Neutrophil (primary cell): ENCODE results near the gene ANKRD27.
A peak's percentile ranks its signal among the peaks of the same experiment; 100 is the strongest.
"Not testable (repeated sequence)": the region's sequence is repeated elsewhere in the genome, so short reads cannot be mapped to it uniquely, and the experiment has no call there.

ENCODE experiments used
- H3K27ac ChIP-seq: fragments of 200-600 bp; sonication (generic); 2 replicates; pipeline ENCODE4 v1.5.1; 2016; ENCODE audit warnings: mild to moderate bottlenecking, moderate library complexity
- H3K27me3 ChIP-seq: fragments of 200-600 bp; sonication (generic); 2 replicates; pipeline ENCODE4 v1.6.0; 2016; ENCODE audit warnings: mild to moderate bottlenecking
- H3K36me3 ChIP-seq: fragments of 200-600 bp; sonication (generic); 2 replicates; pipeline ENCODE4 v1.5.1; 2017
- H3K4me1 ChIP-seq, 2 experiments: fragments of 200-600 bp in 1 of 2; sonication (generic) in 1 of 2; 1 replicate in 1 of 2; 2 replicates in 1 of 2; pipeline versions ENCODE4 v1.5.1 to v1.6.1; 2013 to 2016; ENCODE audit warnings: low read depth in 1 of 2, low read length in 1 of 2, mild to moderate bottlenecking in 1 of 2, moderate library complexity in 1 of 2; ENCODE audit not compliant: control insufficient read depth in 1 of 2, insufficient read depth in 1 of 2
- H3K4me3 ChIP-seq, 2 experiments: fragments of 200-600 bp in 1 of 2; sonication (generic) in 1 of 2; 1 replicate in 1 of 2; 2 replicates in 1 of 2; pipeline ENCODE4 v1.5.1; 2013 to 2016; ENCODE audit warnings: low read depth in 1 of 2, low read length in 1 of 2, mild to moderate bottlenecking in 1 of 2, moderate library complexity in 1 of 2
- H3K9me3 ChIP-seq: fragments of 200-600 bp; sonication (generic); 2 replicates; pipeline ENCODE4 v1.5.1; 2016
- TF ChIP-seq, protein P1 (sequence below): fragments of 200-600 bp; sonication (generic); IDR thresholded peaks from 2 replicates; pipeline ENCODE4 v1.5.1; 2016; ENCODE audit warnings: antibody characterized with exemption

The ANKRD27 gene

DNA sequence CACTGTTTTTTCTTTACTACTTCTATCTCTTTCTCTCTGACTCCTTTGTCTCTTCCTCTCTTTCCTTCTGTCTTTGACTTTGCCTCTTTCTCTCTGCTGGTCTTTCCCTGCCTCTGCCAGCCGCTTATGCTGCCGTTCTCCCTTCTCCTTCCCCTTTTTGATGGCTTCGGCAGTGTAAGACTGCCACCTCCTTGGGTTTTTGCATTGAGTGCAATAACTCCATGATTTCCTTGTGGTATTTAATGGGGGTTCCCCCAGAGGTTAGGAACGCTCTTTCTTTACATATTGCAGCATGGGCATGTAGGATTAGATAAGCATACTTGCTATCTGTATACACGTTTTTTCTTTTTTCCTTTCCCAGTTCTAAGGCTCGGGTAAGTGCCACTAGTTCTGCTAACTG, 20.5 kb upstream of the ANKRD27 start:
- H3K36me3 ChIP-seq, H3K4me3 ChIP-seq, H3K27me3 ChIP-seq, H3K9me3 ChIP-seq: not testable (repeated sequence)
- Histone ChIP-seq H3K27ac (peak overlapping the region; percentile 88), H3K4me1 (peaks cover 81 to 87% of the 10 kb centered on the region in 2 experiments)

DNA sequence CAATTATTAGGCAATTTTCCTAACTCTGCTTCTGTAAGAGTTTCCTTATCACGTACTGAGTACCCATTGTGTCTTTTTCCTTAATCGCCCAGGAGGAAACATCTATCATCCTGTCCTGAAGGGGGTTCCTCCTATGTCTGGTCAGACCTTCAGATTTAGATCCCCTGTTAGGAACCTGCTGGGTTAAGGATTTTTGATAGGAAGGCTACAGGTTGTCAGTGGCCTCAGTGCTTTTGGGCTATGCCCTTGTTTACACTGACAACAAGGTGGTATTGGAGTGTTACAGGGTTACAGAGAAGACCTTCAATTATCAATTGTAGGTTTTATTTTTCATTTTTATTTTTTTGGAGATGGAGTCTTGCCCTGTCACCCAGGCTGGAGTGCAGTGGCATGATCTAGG, 19.9 kb upstream of the ANKRD27 start:
- Histone ChIP-seq H3K4me1 (peaks cover 80 to 94% of the 10 kb centered on the region in 2 experiments), H3K27ac (peak overlapping the region; percentile 88)
- H3K27me3 ChIP-seq, H3K9me3 ChIP-seq, H3K36me3 ChIP-seq, H3K4me3 ChIP-seq: not testable (repeated sequence)

DNA sequence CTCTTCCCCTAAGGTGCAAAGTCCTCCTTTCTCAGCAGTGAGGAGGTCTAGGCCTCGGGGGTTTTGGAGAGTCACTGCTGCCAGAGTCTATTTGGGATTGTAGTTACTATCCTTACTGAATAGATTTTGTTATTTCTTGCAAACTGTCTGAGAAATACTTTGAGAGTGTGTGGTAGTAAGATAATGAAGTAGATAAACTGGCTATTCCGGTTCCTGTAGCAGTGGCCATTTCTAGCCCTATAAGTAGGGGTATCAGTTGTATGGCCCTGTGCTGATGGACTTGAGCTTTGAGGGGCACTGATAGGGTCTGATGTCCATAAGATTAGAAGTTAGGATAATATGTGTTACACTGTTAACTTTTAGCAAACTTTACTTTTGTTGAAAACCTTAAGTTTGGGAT, 19.3 kb upstream of the ANKRD27 start:
- H3K36me3 ChIP-seq, H3K4me3 ChIP-seq, H3K27me3 ChIP-seq, H3K9me3 ChIP-seq: not testable (repeated sequence)
- peaks cover 80 to 94% of the 10 kb centered on the region in 2 experiments for H3K4me1 ChIP-seq
- H3K27ac ChIP-seq, result peak overlapping the region; percentile 88

DNA sequence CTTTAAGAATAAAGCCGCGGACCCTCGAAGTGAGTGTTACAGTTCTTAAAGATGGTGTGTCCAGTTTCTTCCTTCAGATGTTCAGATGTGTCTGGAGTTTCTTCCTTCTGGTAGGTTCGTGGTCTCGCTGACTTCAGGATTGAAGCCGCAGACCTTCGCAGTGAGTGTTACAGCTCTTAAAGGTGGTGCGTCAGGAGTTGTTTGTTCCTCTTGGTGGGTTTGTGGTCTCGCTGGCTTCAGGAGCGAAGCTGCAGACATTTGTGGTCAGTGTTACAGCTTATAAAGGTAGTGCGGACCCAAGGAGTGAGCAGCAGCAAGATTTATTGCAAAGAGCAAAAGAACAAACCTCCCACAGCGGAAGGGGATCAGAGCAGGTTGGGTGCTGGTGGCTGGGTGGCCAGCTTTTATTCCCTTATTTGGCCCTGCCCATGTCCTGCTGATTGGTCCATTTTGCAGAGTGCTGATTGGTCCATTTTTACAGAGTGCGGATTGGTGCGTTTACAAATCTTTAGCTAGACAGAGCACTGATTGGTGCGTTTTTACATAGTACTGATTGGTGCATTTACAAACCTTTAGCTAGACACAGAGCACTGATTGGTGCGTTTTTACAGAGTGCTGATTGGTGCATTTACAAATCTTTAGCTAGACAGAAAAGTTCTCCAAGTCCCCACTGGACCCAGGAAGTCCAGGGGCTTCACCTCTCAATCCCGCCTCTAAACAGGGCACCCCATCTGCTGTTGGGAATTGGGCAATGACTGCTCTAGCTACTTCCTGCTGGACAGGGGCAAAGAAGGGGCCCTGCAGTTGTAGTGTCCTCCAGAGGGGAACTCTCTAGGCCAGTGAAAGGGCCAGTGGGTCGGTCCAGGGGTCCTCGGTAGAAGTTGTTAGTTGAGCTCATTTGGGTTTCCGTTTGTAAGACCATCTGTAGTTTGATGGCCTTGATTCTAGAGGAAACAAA, 18.4 kb upstream of the ANKRD27 start:
- not testable (repeated sequence) for H3K27me3 ChIP-seq, H3K9me3 ChIP-seq, H3K36me3 ChIP-seq
- Histone ChIP-seq H3K4me1 (peaks cover 72 to 85% of the 10 kb centered on the region in 2 experiments), H3K4me3 (peak overlapping the region; percentile 73 to 76), H3K27ac (peak overlapping the region; percentile 88)

DNA sequence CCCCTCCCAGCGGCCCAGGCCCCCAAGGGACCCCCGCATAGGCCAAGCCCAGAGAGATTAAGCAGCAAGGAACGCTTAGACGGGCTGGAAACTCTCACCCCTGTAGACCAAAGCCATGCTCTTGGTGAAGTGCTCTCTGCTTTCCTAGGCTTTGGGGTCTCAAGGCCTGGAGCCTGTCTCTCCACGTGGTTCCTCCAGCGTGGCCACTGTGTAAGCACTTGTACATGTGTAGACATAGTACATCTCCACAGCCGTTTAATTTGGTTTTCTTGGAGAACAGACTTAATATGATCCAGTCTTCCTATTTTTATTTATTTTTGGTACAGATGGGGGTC, 17.7 kb upstream of the ANKRD27 start:
- TF ChIP-seq, protein P1, sequence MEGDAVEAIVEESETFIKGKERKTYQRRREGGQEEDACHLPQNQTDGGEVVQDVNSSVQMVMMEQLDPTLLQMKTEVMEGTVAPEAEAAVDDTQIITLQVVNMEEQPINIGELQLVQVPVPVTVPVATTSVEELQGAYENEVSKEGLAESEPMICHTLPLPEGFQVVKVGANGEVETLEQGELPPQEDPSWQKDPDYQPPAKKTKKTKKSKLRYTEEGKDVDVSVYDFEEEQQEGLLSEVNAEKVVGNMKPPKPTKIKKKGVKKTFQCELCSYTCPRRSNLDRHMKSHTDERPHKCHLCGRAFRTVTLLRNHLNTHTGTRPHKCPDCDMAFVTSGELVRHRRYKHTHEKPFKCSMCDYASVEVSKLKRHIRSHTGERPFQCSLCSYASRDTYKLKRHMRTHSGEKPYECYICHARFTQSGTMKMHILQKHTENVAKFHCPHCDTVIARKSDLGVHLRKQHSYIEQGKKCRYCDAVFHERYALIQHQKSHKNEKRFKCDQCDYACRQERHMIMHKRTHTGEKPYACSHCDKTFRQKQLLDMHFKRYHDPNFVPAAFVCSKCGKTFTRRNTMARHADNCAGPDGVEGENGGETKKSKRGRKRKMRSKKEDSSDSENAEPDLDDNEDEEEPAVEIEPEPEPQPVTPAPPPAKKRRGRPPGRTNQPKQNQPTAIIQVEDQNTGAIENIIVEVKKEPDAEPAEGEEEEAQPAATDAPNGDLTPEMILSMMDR, result no peak
- Histone ChIP-seq H3K4me3 (peak overlapping the region; percentile 73 to 76), H3K27me3 (no peaks in the 10 kb centered on the region), H3K9me3 (no peaks in the 10 kb centered on the region), H3K27ac (peak overlapping the region; percentile 88), H3K36me3 (no peaks in the 10 kb centered on the region), H3K4me1 (peaks cover 64 to 77% of the 10 kb centered on the region in 2 experiments)

DNA sequence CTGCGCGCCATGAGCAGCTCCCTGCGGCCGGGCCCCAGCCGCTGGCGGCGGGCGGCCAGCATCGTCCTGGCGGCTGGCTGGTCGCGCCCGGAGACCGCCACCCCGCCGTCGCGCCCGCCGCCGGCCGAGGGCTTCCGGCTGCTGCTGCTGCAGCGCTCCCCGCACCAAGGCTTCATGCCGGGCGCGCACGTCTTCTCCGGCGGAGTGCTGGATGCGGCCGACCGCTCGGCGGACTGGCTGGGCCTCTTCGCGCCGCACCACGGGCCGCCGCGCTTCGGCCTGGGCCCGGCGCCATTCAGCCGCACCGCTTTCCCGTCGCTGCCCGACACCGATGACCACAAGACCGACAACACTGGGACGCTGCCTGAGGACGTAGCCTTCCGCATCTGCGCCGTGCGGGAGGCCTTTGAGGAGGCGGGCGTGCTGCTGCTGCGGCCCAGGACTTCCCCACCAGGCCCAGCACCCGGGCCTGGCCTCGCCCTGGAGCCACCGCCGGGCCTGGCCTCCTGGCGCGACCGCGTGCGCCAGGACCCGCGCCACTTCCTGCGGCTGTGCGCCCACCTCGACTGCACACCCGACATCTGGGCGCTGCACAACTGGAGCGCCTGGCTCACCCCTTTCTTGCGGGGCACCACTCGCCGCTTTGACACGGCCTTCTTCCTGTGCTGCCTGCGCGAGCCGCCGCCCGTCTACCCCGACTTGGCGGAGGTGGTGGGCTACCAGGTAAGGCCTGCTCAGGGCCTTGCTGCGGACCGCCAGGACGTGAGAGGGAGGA, 17.2 kb upstream of the ANKRD27 start:
- H3K4me3 ChIP-seq, result peak overlapping the region; percentile 73 to 76
- TF ChIP-seq, protein P1, result no peak
- no peaks in the 10 kb centered on the region for H3K9me3 ChIP-seq
- no peaks in the 10 kb centered on the region for H3K36me3 ChIP-seq
- H3K27ac ChIP-seq, result peak overlapping the region; percentile 88
- no peaks in the 10 kb centered on the region for H3K27me3 ChIP-seq
- H3K4me1 ChIP-seq, result peaks cover 59 to 72% of the 10 kb centered on the region in 2 experiments

DNA sequence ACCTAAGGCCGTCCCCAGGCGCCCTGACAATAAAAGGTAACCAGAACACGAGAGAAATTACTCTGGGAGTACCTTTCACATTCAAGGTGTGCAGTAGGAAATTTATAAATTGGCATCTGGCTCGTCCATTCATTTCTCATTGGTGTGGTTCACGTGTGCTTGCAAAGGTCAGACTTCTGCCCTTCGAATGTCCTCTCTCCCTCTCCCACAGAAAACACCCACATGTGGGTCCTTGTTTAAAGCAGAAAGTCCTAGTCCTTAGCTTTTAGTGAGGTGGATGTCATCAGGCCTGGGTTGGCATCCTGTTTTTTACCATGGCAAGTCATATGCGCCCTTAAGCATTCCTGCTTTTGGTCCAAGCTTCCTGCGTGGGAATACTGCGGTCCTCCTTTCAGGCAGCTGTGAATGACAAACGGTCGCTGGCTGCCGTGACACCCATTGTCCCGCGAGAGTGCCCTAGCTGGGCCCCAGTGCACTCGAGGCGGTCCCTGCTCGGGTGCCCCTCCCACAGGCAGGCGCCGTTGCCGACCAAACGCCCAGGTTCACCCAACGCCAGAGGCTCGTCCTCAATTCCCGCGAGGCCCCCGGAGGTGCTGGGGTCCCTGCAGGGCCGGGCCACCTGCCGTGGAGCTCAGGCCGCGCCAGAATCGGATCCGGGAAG, 16.4 kb upstream of the ANKRD27 start, which contains the start of gene NUDT19:
Gene NUDT19 (plus strand): TSS at position 531 of the 661 bp plus-strand sequence. CDS start 140 bp downstream, outside the sequence.
- Histone ChIP-seq H3K4me1 (peaks cover 52 to 65% of the 10 kb centered on the region in 2 experiments), H3K27ac (peak within 1 kb of the TSS; percentile 88), H3K9me3 (no peaks in the 10 kb centered on the region), H3K36me3 (peaks cover 6% of the 10 kb centered on the region), H3K27me3 (no peaks in the 10 kb centered on the region), H3K4me3 (peak within 1 kb of the TSS; percentile 73 to 76)
- TF ChIP-seq, protein P1, result no peak
